ENCODE results near the gene RANGAP1. TPM values are rescaled to one million over a fixed set of nuclear protein-coding genes. Genes with fewer than 3 reads are reported as not detected.

The RANGAP1 gene
- total and polyA plus RNA-seq, 2 of the 4 experiments (the other 2 are of a cell fraction), result 71.2 to 148 TPM

DNA sequence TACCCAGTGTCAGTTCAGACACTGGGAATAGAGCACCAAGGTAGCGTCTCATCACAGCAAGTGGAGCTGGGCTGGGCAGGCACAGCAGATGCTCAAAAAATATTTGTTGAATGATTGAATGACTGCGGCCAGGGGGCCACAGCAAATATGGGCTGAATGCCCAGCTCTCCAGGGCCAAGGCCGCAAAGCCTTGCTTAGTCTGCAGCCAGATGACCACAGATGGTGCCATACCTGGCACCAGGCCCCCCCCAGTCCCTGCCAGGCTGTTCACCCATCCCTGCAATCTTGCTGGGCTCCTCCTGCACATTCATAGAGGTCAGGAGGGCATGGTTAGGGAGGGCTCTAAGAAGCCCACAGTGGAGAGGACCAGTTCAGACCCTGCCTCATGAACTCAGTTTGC lies 48.2 kb upstream of the RANGAP1 start:
- peaks cover 4% of the 10 kb centered on the region; the same call in 1 of the 2 replicates for H4K20me1 ChIP-seq (ENCODE audit: insufficient read depth, low read length)
- H4K8ac ChIP-seq (ENCODE audit: low read depth in 2 of 2, low read length in 2 of 2), result no peak overlapping the region
- no peak overlapping the region for H3K56ac ChIP-seq (ENCODE audit: extremely low read depth, insufficient read depth, low read length)
- H3K4me2 ChIP-seq (ENCODE audit: low read depth, low read length), result no peak overlapping the region
- H4K5ac ChIP-seq (ENCODE audit: low read depth, low read length), result no peak overlapping the region
- 81% methylated on average over 3 of the region's 3 CpGs; no CpG with 5 or more reads in 1 of the 2 experiments for WGBS, 2 experiments (ENCODE audit: extremely low coverage in 2 of 2, insufficient read length in 1 of 2)
- H4K91ac ChIP-seq (ENCODE audit: insufficient read depth, low read depth, low read length), result no peak overlapping the region
- H3K4me3 ChIP-seq (ENCODE audit: insufficient read depth, low read depth, low read length), result no peak overlapping the region
- peaks cover 71% of the 10 kb centered on the region for H3K36me3 ChIP-seq (ENCODE audit: control insufficient read depth, insufficient read depth, low read length)
- no peak for DNase-seq
- H2AK5ac ChIP-seq (ENCODE audit: low read depth, low read length), result no peak overlapping the region
- no TSS peak for BruUV-seq (replicated peaks)
- in situ Hi-C loops (cut with MboI; ENCODE audit: low sequenced_read_pairs), result no loop called here
- TF ChIP-seq POLR2A (IDR thresholded peaks at IDR 0.05; ENCODE audit: low read depth, low read length), result no peak
- no peak for TF ChIP-seq MXI1 (IDR thresholded peaks at IDR 0.05; ENCODE audit: borderline replicate concordance, low read depth, low read length)
- no peak for TF ChIP-seq RAD21 (IDR thresholded peaks at IDR 0.05; ENCODE audit: low read length)
- TF ChIP-seq, protein P1, sequence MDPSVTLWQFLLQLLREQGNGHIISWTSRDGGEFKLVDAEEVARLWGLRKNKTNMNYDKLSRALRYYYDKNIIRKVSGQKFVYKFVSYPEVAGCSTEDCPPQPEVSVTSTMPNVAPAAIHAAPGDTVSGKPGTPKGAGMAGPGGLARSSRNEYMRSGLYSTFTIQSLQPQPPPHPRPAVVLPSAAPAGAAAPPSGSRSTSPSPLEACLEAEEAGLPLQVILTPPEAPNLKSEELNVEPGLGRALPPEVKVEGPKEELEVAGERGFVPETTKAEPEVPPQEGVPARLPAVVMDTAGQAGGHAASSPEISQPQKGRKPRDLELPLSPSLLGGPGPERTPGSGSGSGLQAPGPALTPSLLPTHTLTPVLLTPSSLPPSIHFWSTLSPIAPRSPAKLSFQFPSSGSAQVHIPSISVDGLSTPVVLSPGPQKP (IDR thresholded peaks at IDR 0.05; ENCODE audit: borderline replicate concordance, low read depth, low read length), result no peak
- TF ChIP-seq, protein P2, sequence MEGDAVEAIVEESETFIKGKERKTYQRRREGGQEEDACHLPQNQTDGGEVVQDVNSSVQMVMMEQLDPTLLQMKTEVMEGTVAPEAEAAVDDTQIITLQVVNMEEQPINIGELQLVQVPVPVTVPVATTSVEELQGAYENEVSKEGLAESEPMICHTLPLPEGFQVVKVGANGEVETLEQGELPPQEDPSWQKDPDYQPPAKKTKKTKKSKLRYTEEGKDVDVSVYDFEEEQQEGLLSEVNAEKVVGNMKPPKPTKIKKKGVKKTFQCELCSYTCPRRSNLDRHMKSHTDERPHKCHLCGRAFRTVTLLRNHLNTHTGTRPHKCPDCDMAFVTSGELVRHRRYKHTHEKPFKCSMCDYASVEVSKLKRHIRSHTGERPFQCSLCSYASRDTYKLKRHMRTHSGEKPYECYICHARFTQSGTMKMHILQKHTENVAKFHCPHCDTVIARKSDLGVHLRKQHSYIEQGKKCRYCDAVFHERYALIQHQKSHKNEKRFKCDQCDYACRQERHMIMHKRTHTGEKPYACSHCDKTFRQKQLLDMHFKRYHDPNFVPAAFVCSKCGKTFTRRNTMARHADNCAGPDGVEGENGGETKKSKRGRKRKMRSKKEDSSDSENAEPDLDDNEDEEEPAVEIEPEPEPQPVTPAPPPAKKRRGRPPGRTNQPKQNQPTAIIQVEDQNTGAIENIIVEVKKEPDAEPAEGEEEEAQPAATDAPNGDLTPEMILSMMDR (conservative IDR thresholded peaks at IDR 0.05; ENCODE audit: low read depth, low read length), result no peak
- TF ChIP-seq MAZ (IDR thresholded peaks at IDR 0.05; ENCODE audit: borderline replicate concordance, low read depth, low read length), result no peak
- TF ChIP-seq CHD1 (IDR thresholded peaks at IDR 0.05; ENCODE audit: low read depth, low read length), result no peak
- TF ChIP-seq CEBPB (IDR thresholded peaks at IDR 0.05; ENCODE audit: low read depth, low read length), result no peak
- TF ChIP-seq NFE2L2 (IDR thresholded peaks at IDR 0.05; ENCODE audit: low read depth, low read length), result no peak
- TF ChIP-seq RFX5 (IDR thresholded peaks at IDR 0.05; ENCODE audit: low read depth, low read length), result no peak
- TF ChIP-seq FOS (IDR thresholded peaks at IDR 0.05; ENCODE audit: low read depth, low read length), result no peak
- TF ChIP-seq RCOR1 (IDR thresholded peaks at IDR 0.05; ENCODE audit: insufficient replicate concordance, low read length), result no peak
- TF ChIP-seq BHLHE40 (IDR thresholded peaks at IDR 0.05; ENCODE audit: low read depth, low read length), result no peak
- TF ChIP-seq, protein P3, sequence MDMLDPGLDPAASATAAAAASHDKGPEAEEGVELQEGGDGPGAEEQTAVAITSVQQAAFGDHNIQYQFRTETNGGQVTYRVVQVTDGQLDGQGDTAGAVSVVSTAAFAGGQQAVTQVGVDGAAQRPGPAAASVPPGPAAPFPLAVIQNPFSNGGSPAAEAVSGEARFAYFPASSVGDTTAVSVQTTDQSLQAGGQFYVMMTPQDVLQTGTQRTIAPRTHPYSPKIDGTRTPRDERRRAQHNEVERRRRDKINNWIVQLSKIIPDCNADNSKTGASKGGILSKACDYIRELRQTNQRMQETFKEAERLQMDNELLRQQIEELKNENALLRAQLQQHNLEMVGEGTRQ (IDR thresholded peaks at IDR 0.05; ENCODE audit: low read depth, low read length), result no peak
- H2AFZ ChIP-seq (replicated peaks; ENCODE audit: low read length, poor library complexity), result no peak overlapping the region
- no peak overlapping the region for H3K9ac ChIP-seq (ENCODE audit: low read depth, low read length)
- H3K27me3 ChIP-seq (ENCODE audit: control insufficient read depth, insufficient read depth, low read length), result no peaks in the 10 kb centered on the region
- ATAC-seq (ENCODE audit: low read depth), result no peak
- H3K14ac ChIP-seq (replicated peaks; ENCODE audit: low read depth, low read length), result no peak overlapping the region
- peaks cover 8% of the 10 kb centered on the region; the same call in 1 of the 2 replicates for H3K9me1 ChIP-seq (ENCODE audit: insufficient read depth, low read length)
- H2BK5ac ChIP-seq (ENCODE audit: low read depth, low read length, poor library complexity, severe bottlenecking), result no peak overlapping the region
- H3K4me1 ChIP-seq (ENCODE audit: control insufficient read depth, insufficient read depth, low read length), result no peaks in the 10 kb centered on the region
- H2BK120ac ChIP-seq (ENCODE audit: low read depth, low read length), result no peak overlapping the region
- dilution Hi-C loops (cut with HindIII; ENCODE audit: low sequenced_read_pairs, unreplicated experiment), result no loop called here
- H3K18ac ChIP-seq (ENCODE audit: low read depth, low read length), result no peak overlapping the region
- no peaks in the 10 kb centered on the region for H3K9me3 ChIP-seq (ENCODE audit: control insufficient read depth, insufficient read depth, low read length)
- H2AK9ac ChIP-seq (replicated peaks; ENCODE audit: low read depth, low read length, poor library complexity), result no peak overlapping the region
- peaks cover 9 to 47% of the 10 kb centered on the region in 2 experiments for H3K79me1 ChIP-seq (ENCODE audit: low read depth in 1 of 2, low read length in 2 of 2)
- intact Hi-C loops (cut with micrococcal nuclease), result no loop called here
- no peak overlapping the region for H2BK15ac ChIP-seq (ENCODE audit: low read depth, low read length)
- no peak overlapping the region for H3K4ac ChIP-seq (ENCODE audit: low read depth, low read length)
- H3K27ac ChIP-seq (ENCODE audit: insufficient read depth, low read length), result no peak overlapping the region
- ChIA-PET CTCF (no interaction called here), POLR2A (ENCODE audit: unreplicated experiment) (interaction anchor here (1.0 kb wide), 1 partner anchor 22 kb away, joined by 5 read pairs; no protein-coding TSS in a partner anchor)
- H3K23ac ChIP-seq (ENCODE audit: low read depth, low read length), result no peak overlapping the region
- H2BK20ac ChIP-seq (ENCODE audit: low read depth, low read length), result no peak overlapping the region
